Astrocyte (in vitro differentiated cells and primary cell): ENCODE measurements around the gene CCN6. TPM values are rescaled to one million over a fixed set of nuclear protein-coding genes. Genes with fewer than 3 reads are reported as not detected.
A peak's percentile ranks its signal among the peaks of the same experiment; 100 is the strongest.

ENCODE experiments used
- DNase-seq: peaks from one replicate; pipeline ENCODE4 v3.0.0-alpha.2; 2010; ENCODE audit warnings: low read depth
- FAIRE-seq: peaks from 2 replicates; lab custom pipeline; 2011; peaks lifted over from hg19 to GRCh38; lab: Jason Lieb, UNC
- H2AFZ ChIP-seq: 2 replicates; pipeline ENCODE4 v1.6.0; 2012; ENCODE audit warnings: low read depth, low read length, inconsistent platforms
- H3K27ac ChIP-seq: 2 replicates; pipeline ENCODE4 v1.5.1; 2011; ENCODE audit warnings: low read depth, low read length, inconsistent platforms
- H3K27me3 ChIP-seq: 2 replicates; pipeline ENCODE4 v1.6.0; 2011; ENCODE audit warnings: low read length, inconsistent platforms; ENCODE audit not compliant: insufficient read depth
- H3K36me3 ChIP-seq: 2 replicates; pipeline ENCODE4 v1.5.1; 2011; ENCODE audit warnings: low read length, inconsistent platforms; ENCODE audit not compliant: insufficient read depth
- H3K4me1 ChIP-seq: 2 replicates; pipeline ENCODE4 v1.5.1; 2011; ENCODE audit warnings: low read length, inconsistent platforms; ENCODE audit not compliant: insufficient read depth
- H3K4me2 ChIP-seq: 2 replicates; pipeline ENCODE4 v1.6.0; 2012; ENCODE audit warnings: low read length, inconsistent platforms
- H3K4me3 ChIP-seq: 2 replicates; pipeline ENCODE4 v1.5.1; 2011; ENCODE audit warnings: low read depth, mild to moderate bottlenecking, low read length, inconsistent platforms; ENCODE audit not compliant: insufficient read depth
- H3K79me2 ChIP-seq: 2 replicates; pipeline ENCODE4 v1.6.0; 2012; ENCODE audit warnings: mild to moderate bottlenecking, low read length, inconsistent platforms; ENCODE audit not compliant: insufficient read depth
- H3K9ac ChIP-seq: 2 replicates; pipeline ENCODE4 v1.6.0; 2012; ENCODE audit warnings: mild to moderate bottlenecking, low read length, inconsistent platforms
- H3K9me3 ChIP-seq: 2 replicates; pipeline ENCODE4 v1.5.1; 2012; ENCODE audit warnings: low read depth, mild to moderate bottlenecking, low read length, inconsistent platforms; ENCODE audit not compliant: insufficient read depth
- H4K20me1 ChIP-seq: 2 replicates; pipeline ENCODE4 v1.6.0; 2012; ENCODE audit warnings: low read length, inconsistent platforms; ENCODE audit not compliant: insufficient read depth
- H3K27ac Mint-ChIP-seq: one replicate; pipeline ENCODE4 v1.8.0; 2021; ENCODE audit warnings: mild to moderate bottlenecking, mixed read lengths; ENCODE audit not compliant: unreplicated experiment
- H3K27me3 Mint-ChIP-seq: one replicate; pipeline ENCODE4 v1.8.0; 2021; ENCODE audit warnings: low read depth, mixed read lengths; ENCODE audit not compliant: unreplicated experiment
- H3K36me3 Mint-ChIP-seq: one replicate; pipeline ENCODE4 v1.8.0; 2021; ENCODE audit warnings: low read depth, mixed read lengths; ENCODE audit not compliant: unreplicated experiment
- H3K4me1 Mint-ChIP-seq: one replicate; pipeline ENCODE4 v1.8.0; 2021; ENCODE audit warnings: low read depth, mixed read lengths; ENCODE audit not compliant: unreplicated experiment
- H3K4me3 Mint-ChIP-seq: one replicate; pipeline ENCODE4 v1.8.0; 2021; ENCODE audit warnings: mild to moderate bottlenecking, moderate library complexity, mixed read lengths; ENCODE audit not compliant: unreplicated experiment
- H3K9me3 Mint-ChIP-seq: one replicate; pipeline ENCODE4 v1.8.0; 2021; ENCODE audit warnings: mild to moderate bottlenecking, mixed read lengths; ENCODE audit not compliant: unreplicated experiment
- EZH2 ChIP-seq: IDR thresholded peaks from 2 replicates; pipeline ENCODE4 v1.6.1; 2012; ENCODE audit warnings: mild to moderate bottlenecking, low read length, inconsistent platforms; ENCODE audit not compliant: insufficient read depth
- total RNA-seq: library from RNA; stranded (reverse); gene quantifications from 2 replicates; pipeline ENCODE4 v1.2.1, GENCODE V29; 2021
- TF ChIP-seq, protein P1 (sequence below): IDR thresholded peaks from 2 replicates; pipeline ENCODE4 v1.5.1; 2011; ENCODE audit warnings: low read depth, mild to moderate bottlenecking, inconsistent platforms, low read length, moderate library complexity; ENCODE audit not compliant: insufficient read depth

The CCN6 gene
- total RNA-seq, 1 donor from 2014 or later: not detected

- no peaks in the 10 kb centered on the region for H4K20me1 ChIP-seq
- no peak for TF ChIP-seq EZH2
- TF ChIP-seq, protein P1, sequence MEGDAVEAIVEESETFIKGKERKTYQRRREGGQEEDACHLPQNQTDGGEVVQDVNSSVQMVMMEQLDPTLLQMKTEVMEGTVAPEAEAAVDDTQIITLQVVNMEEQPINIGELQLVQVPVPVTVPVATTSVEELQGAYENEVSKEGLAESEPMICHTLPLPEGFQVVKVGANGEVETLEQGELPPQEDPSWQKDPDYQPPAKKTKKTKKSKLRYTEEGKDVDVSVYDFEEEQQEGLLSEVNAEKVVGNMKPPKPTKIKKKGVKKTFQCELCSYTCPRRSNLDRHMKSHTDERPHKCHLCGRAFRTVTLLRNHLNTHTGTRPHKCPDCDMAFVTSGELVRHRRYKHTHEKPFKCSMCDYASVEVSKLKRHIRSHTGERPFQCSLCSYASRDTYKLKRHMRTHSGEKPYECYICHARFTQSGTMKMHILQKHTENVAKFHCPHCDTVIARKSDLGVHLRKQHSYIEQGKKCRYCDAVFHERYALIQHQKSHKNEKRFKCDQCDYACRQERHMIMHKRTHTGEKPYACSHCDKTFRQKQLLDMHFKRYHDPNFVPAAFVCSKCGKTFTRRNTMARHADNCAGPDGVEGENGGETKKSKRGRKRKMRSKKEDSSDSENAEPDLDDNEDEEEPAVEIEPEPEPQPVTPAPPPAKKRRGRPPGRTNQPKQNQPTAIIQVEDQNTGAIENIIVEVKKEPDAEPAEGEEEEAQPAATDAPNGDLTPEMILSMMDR: no peak
- DNase-seq: no peak
- H3K27ac ChIP-seq: no peak overlapping the region
- H3K9me3 ChIP-seq: no peaks in the 10 kb centered on the region
- FAIRE-seq: no peak
- no peak overlapping the region for H2AFZ ChIP-seq
- H3K4me2 ChIP-seq: no peak overlapping the region
- H3K9me3 Mint-ChIP-seq: no peaks in the 10 kb centered on the region
- H3K36me3 ChIP-seq: no peaks in the 10 kb centered on the region
- H3K4me1 Mint-ChIP-seq: peaks cover 11% of the 10 kb centered on the region
- no peak overlapping the region for H3K9ac ChIP-seq
- H3K27me3 ChIP-seq: no peaks in the 10 kb centered on the region
- no peaks in the 10 kb centered on the region for H3K36me3 Mint-ChIP-seq
- H3K4me3 Mint-ChIP-seq: no peak overlapping the region
- H3K27ac Mint-ChIP-seq: no peak overlapping the region
- H3K4me3 ChIP-seq: no peak overlapping the region
- H3K27me3 Mint-ChIP-seq: peaks cover 4% of the 10 kb centered on the region
- H3K79me2 ChIP-seq: no peaks in the 10 kb centered on the region
- H3K4me1 ChIP-seq: peaks cover 5% of the 10 kb centered on the region
Observed at GRCh38 chr6:112007254-112007653, 46.6 kb upstream of the CCN6 start.

- DNase-seq (peak; percentile 49), FAIRE-seq (no peak)
- Mint-ChIP-seq H3K27ac (peak overlapping the region; percentile 23), H3K27me3 (peaks cover 4% of the 10 kb centered on the region), H3K4me3 (no peak overlapping the region), H3K36me3 (no peaks in the 10 kb centered on the region), H3K9me3 (no peaks in the 10 kb centered on the region), H3K4me1 (peaks cover 11% of the 10 kb centered on the region)
- no peak overlapping the region for H3K4me2 ChIP-seq
- H3K9me3 ChIP-seq: no peaks in the 10 kb centered on the region
- H3K4me3 ChIP-seq: no peak overlapping the region
- H4K20me1 ChIP-seq: no peaks in the 10 kb centered on the region
- no peak overlapping the region for H3K9ac ChIP-seq
- H3K27ac ChIP-seq: no peak overlapping the region
- TF ChIP-seq, protein P1: no peak
- no peak for TF ChIP-seq EZH2
- no peak overlapping the region for H2AFZ ChIP-seq
- H3K27me3 ChIP-seq: no peaks in the 10 kb centered on the region
- no peaks in the 10 kb centered on the region for H3K79me2 ChIP-seq
- H3K4me1 ChIP-seq: peaks cover 5% of the 10 kb centered on the region
- H3K36me3 ChIP-seq: no peaks in the 10 kb centered on the region
Observed at GRCh38 chr6:112007805-112008204, 46.1 kb upstream of the CCN6 start.

DNA sequence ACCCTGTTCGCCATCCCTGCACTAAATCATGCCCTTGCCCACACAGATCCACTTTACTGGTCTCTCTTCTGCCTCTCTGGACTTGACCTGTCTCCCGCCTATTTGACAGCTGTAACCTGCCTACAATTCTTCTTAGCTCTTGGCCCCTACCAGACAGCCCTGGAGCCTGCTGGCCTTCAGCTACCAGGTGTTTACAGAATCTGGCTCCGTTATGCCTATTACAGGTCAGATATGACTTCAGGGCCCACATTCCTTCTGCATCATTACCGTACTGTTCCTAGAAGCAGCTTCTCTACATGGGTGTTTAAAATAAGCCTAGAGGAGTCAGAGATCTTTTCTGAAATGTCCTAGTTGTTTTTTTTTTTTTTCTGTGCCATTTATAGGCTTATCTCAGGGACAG lies 45.4 kb upstream of the CCN6 start:
- Histone ChIP-seq H3K27ac (no peak overlapping the region), H3K4me2 (no peak overlapping the region), H3K9me3 (no peaks in the 10 kb centered on the region), H3K36me3 (no peaks in the 10 kb centered on the region), H3K4me1 (peaks cover 5% of the 10 kb centered on the region), H3K9ac (no peak overlapping the region), H3K27me3 (no peaks in the 10 kb centered on the region), H3K4me3 (no peak overlapping the region), H2AFZ (no peak overlapping the region), H4K20me1 (no peaks in the 10 kb centered on the region), H3K79me2 (no peaks in the 10 kb centered on the region)
- Mint-ChIP-seq H3K27ac (no peak overlapping the region), H3K9me3 (no peaks in the 10 kb centered on the region), H3K27me3 (peaks cover 1% of the 10 kb centered on the region), H3K4me3 (no peak overlapping the region), H3K4me1 (peaks cover 11% of the 10 kb centered on the region), H3K36me3 (no peaks in the 10 kb centered on the region)
- TF ChIP-seq, protein P1: no peak
- no peak for TF ChIP-seq EZH2
- FAIRE-seq (no peak), DNase-seq (peak; percentile 34)
